Suprapubic skin (tissue), 4 donors: ENCODE data around the gene CHRM2. TPM values are rescaled to one million over a fixed set of nuclear protein-coding genes. Genes with fewer than 3 reads are reported as not detected.

ENCODE experiments used
- DNase-seq, 2 donors: peaks; one replicate each; pipeline ENCODE4 v3.0.0-alpha.2; 2019; ENCODE audit warnings: low spot score in 2 of 2
- H3K27ac ChIP-seq: fragments of 200-600 bp; sonication (generic); one replicate; pipeline ENCODE4 v1.5.1; 2019
- H3K27me3 ChIP-seq: fragments of 200-600 bp; sonication (generic); one replicate; pipeline ENCODE4 v1.5.1; 2019
- H3K36me3 ChIP-seq: fragments of 200-600 bp; sonication (generic); one replicate; pipeline ENCODE4 v1.5.1; 2019
- H3K4me1 ChIP-seq: fragments of 200-600 bp; sonication (generic); one replicate; pipeline ENCODE4 v1.5.1; 2019
- H3K4me3 ChIP-seq: fragments of 200-600 bp; sonication (generic); one replicate; pipeline ENCODE4 v1.5.1; 2019; ENCODE audit warnings: mild to moderate bottlenecking
- H3K9me3 ChIP-seq: fragments of 200-600 bp; sonication (generic); one replicate; pipeline ENCODE4 v1.5.1; 2019
- EP300 ChIP-seq: sonication (generic); formaldehyde crosslinking; IDR thresholded peaks from one replicate; pipeline ENCODE4 v1.6.1; 2017; ENCODE audit warnings: antibody characterized with exemption
- POLR2A ChIP-seq, 2 donors: fragments of 450-650 bp; IDR thresholded peaks; one replicate each; pipeline ENCODE4 v1.6.1; 2017; ENCODE audit warnings: antibody characterized with exemption in 2 of 2, mild to moderate bottlenecking in 2 of 2, moderate library complexity in 2 of 2
- POLR2AphosphoS5 ChIP-seq, 3 donors: sonication (generic); formaldehyde crosslinking; IDR thresholded peaks; one replicate each; pipeline ENCODE4 v1.6.1; 2017; ENCODE audit warnings: antibody characterized with exemption in 3 of 3
- WGBS: methylation state at CpG from one replicate; pipeline ENCODE4 v1.1.5; 2018; 5-methylcytosine and 5-hydroxymethylcytosine counted together
- total RNA-seq, 4 donors: library from RNA; depleted of rRNA; stranded (reverse); fragments of >200 nt; gene quantifications; one replicate each; pipeline ENCODE4 v1.1.0, GENCODE V29; 2016
- TF ChIP-seq, protein P1 (sequence below), 2 donors: fragments of 200-600 bp in 1 of 2; fragments of 450-650 bp in 1 of 2; sonication (generic) in 1 of 2; IDR thresholded peaks; one replicate each; pipeline ENCODE4 v1.5.1; 2016 to 2019; ENCODE audit warnings: antibody characterized with exemption in 2 of 2, mild to moderate bottlenecking in 1 of 2, moderate library complexity in 1 of 2

Gene CHRM2
- total RNA-seq, 4 donors from 2014 or later = 0.23 to 0.47 TPM; not detected in 2

DNA sequence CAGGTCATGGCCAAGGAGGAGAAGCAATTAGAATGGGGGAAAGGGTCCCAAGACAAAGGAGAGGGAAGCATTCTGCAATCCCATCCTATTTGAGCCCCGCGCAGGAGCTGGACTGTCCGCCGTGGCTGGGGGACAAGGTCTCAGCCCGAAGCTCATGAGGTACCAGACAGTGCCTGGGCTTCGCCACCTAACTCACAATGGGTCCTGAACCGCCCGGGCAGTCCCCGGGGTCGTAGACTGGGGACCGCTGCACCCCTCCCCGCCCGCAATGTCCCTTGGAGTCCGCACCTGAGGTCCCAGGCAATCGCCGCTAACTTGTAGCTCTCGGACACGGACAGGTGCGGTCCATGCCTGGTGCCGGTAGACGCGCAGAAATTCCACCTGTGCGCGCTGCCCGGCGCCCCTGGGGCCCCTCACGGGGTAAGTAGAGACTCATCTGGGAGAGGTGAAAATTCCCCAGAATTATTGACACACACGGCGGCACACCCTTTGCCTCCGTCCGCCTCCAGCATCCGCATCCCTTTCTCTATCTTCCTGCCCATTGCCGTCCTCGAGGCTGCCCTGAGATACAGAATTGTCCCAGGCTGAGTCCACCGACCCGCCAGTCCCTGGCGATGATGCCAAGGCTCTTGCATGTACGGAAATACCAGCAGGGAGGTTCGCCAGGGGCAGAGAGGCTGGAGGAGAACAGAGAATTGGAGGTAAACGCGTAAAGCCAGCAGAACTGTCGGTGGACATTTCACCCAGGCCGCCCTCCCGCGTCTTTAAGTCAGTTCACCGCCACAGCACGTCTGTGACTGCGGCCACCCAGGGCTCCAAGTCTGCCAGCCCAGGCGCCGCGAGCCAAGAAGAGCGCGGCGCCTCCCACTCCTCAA, 1.8 kb downstream of the CHRM2 start:
- Histone ChIP-seq H3K4me3 (peak overlapping the region; percentile 37), H3K4me1 (peaks cover 28% of the 10 kb centered on the region), H3K27ac (no peak overlapping the region), H3K27me3 (peaks cover 40% of the 10 kb centered on the region), H3K36me3 (no peaks in the 10 kb centered on the region), H3K9me3 (no peaks in the 10 kb centered on the region)
- TF ChIP-seq POLR2AphosphoS5 (IDR thresholded peaks at IDR 0.05) (no peak), POLR2A (IDR thresholded peaks at IDR 0.05) (no peak), EP300 (no peak)
- TF ChIP-seq, protein P1, sequence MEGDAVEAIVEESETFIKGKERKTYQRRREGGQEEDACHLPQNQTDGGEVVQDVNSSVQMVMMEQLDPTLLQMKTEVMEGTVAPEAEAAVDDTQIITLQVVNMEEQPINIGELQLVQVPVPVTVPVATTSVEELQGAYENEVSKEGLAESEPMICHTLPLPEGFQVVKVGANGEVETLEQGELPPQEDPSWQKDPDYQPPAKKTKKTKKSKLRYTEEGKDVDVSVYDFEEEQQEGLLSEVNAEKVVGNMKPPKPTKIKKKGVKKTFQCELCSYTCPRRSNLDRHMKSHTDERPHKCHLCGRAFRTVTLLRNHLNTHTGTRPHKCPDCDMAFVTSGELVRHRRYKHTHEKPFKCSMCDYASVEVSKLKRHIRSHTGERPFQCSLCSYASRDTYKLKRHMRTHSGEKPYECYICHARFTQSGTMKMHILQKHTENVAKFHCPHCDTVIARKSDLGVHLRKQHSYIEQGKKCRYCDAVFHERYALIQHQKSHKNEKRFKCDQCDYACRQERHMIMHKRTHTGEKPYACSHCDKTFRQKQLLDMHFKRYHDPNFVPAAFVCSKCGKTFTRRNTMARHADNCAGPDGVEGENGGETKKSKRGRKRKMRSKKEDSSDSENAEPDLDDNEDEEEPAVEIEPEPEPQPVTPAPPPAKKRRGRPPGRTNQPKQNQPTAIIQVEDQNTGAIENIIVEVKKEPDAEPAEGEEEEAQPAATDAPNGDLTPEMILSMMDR (IDR thresholded peaks at IDR 0.05) = no peak
- under 1% methylated on average over 31 of the region's 54 CpGs for WGBS
- peak in 1 of 2 donors; percentile 72 for DNase-seq

DNA sequence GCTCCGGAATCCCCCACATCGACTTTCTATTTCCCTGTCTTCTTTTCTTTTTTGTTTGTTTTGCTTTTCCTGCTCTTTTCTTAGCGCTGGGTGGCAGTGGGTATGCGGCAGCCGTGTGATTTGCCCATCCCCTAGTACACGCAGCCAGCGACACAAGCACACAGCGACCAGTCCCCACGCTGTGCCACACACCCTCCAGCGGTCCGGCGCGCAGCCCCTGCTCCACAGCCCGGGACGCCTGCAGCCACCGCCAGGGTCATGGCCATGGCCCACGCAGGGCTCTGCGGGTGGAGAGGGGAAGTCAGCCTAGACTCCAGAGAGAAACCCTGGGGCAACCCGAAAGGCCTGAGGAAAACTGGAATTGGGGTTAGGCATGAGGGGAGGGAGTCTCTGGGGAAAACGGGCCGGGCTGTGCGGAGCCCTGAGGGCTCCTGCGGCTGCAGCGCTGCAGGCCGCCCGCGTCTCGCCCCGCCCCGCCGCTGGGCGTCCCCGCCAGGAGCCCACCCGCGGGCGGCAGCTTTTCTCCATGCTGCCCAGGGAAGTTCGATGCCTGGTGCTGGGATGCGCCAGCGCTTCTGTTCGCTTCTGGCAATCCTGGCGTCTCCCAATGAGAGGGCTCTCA, 2.5 kb downstream of the CHRM2 start:
- Histone ChIP-seq H3K27me3 (peaks cover 40% of the 10 kb centered on the region), H3K27ac (no peak overlapping the region), H3K36me3 (no peaks in the 10 kb centered on the region), H3K4me3 (peak overlapping the region; percentile 37), H3K4me1 (peaks cover 28% of the 10 kb centered on the region), H3K9me3 (no peaks in the 10 kb centered on the region)
- WGBS = 3% methylated on average over 39 of the region's 41 CpGs
- DNase-seq = no peak
- TF ChIP-seq POLR2AphosphoS5 (IDR thresholded peaks at IDR 0.05) (no peak), POLR2A (IDR thresholded peaks at IDR 0.05) (no peak), EP300 (no peak)
- TF ChIP-seq, protein P1 (IDR thresholded peaks at IDR 0.05) = no peak

DNA sequence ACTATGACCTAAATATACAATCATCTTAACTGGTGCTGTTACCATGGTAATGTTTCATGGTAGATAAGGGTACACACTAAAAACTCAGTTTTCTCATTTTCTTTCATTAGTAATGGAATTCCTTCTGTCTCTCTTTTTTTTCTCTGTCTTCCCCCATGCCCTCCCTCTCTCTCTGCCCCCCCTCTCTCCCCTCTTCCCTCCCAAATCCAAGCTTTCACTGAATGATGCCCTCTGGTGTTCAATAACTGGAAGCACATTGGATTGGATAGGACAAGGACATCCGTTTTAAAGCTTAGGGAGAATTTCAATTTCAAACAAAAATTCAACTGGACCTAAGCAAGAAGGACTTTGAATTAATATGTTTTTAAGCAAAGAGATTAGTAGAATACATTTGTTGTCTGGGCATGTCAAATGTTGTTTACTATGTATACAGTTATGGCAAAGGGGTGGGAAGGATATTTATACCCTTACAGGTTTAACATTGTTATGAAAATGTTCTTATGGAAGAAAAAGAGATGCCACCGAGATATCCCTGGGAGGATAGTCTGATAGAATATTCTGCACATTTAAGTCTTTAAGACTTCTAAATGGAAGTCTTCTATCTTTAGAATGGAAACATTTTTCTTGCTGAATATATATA, 6.1 kb downstream of the CHRM2 start:
- H3K27me3 ChIP-seq = peaks cover 25% of the 10 kb centered on the region
- no peaks in the 10 kb centered on the region for H3K9me3 ChIP-seq
- no peak overlapping the region for H3K4me3 ChIP-seq
- TF ChIP-seq EP300 (no peak), POLR2AphosphoS5 (IDR thresholded peaks at IDR 0.05) (no peak), POLR2A (IDR thresholded peaks at IDR 0.05) (no peak)
- TF ChIP-seq, protein P1 (IDR thresholded peaks at IDR 0.05) = no peak
- no peaks in the 10 kb centered on the region for H3K36me3 ChIP-seq
- no peak overlapping the region for H3K27ac ChIP-seq
- WGBS = 41% methylated on average over 2 of the region's 2 CpGs
- no peak for DNase-seq
- peaks cover 14% of the 10 kb centered on the region for H3K4me1 ChIP-seq

DNA sequence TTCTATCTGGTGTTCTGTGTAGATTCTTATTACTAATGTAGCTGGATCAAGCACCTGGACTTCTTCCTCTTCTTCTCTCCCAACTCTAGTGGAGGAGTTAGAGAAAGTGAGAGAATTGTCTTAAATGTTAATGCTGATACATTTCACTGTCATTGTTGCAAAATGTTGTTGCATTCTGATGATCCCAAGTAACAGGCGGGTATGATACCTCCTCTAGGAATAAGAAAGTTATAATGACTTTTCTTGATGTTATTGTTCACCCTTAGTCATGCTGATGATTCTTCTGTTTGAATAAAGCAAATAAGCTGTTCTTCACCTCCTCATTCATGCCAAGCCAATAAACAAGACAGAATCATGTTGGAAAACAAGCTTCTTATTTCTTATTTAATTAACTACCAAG, 9.1 kb downstream of the CHRM2 start:
- WGBS = 96% methylated on average over 1 of the region's 1 CpG
- peaks cover 1% of the 10 kb centered on the region for H3K27me3 ChIP-seq

More for the DNA sequence above, 9.1 kb downstream of the CHRM2 start:
- no peak for DNase-seq
- H3K36me3 ChIP-seq = no peaks in the 10 kb centered on the region
- no peaks in the 10 kb centered on the region for H3K9me3 ChIP-seq
- no peak overlapping the region for H3K4me3 ChIP-seq
- no peaks in the 10 kb centered on the region for H3K4me1 ChIP-seq
- TF ChIP-seq EP300 (no peak), POLR2A (IDR thresholded peaks at IDR 0.05) (no peak), POLR2AphosphoS5 (IDR thresholded peaks at IDR 0.05) (no peak)
- TF ChIP-seq, protein P1 (IDR thresholded peaks at IDR 0.05) = no peak
- H3K27ac ChIP-seq = no peak overlapping the region
